HepG2 (cell line): ENCODE data around the gene THSD4. TPM values are rescaled to one million over a fixed set of nuclear protein-coding genes. Genes with fewer than 3 reads are reported as not detected.

ENCODE experiments used
- EZH2 ChIP-seq: conservative IDR thresholded peaks from 2 replicates; pipeline ENCODE4 v1.6.1; 2012; ENCODE audit warnings: mild to moderate bottlenecking, low read depth, low read length, moderate library complexity
- REL ChIP-seq: sonication (generic); formaldehyde crosslinking; conservative IDR thresholded peaks from 2 replicates; pipeline ENCODE4 v1.8.0; 2022; ENCODE audit warnings: mild to moderate bottlenecking, missing genetic modification reagents, moderate library complexity
- ZNF136 ChIP-seq: sonication (generic); formaldehyde crosslinking; IDR thresholded peaks from 2 replicates; pipeline ENCODE4 v1.8.1; 2022; ENCODE audit warnings: low read depth, mild to moderate bottlenecking, moderate library complexity, missing genetic modification reagents
- ZNF20 ChIP-seq: sonication (generic); formaldehyde crosslinking; IDR thresholded peaks from 2 replicates; pipeline ENCODE4 v1.4.0; 2020; ENCODE audit warnings: mild to moderate bottlenecking, moderate library complexity, missing genetic modification reagents
- polyA plus RNA-seq, 8 experiments: library from polyadenylated mRNA; depleted of rRNA in 3 of 8; stranded (reverse) in 7 of 8; unstranded in 1 of 8; fragments of >200 nt; fragmentation: Illumina TruSeq in 4 of 8; extraction: Trizol in 4 of 8; gene quantifications; 2 replicates each; pipeline versions ENCODE4 v1.2.1 to v1.2.3, GENCODE V29; 2011 to 2016; ENCODE audit warnings: low read depth in 4 of 8, missing spikeins in 1 of 8, mixed read lengths in 1 of 8; ENCODE audit not compliant: insufficient read depth in 1 of 8
- total RNA-seq, 5 experiments: library from RNA; depleted of rRNA; stranded (reverse); fragments of >200 nt; fragmentation: Illumina TruSeq; extraction: Trizol; gene quantifications; 2 replicates each; pipeline ENCODE4 v1.2.3, GENCODE V29; 2016; ENCODE audit warnings: low read depth in 1 of 5
- TF ChIP-seq, protein P1 (sequence below): sonication (generic); formaldehyde crosslinking; IDR thresholded peaks from 2 replicates; pipeline ENCODE4 v1.5.1; 2020; ENCODE audit warnings: missing genetic modification reagents, mild to moderate bottlenecking, borderline replicate concordance
- TF ChIP-seq, protein P2 (sequence below): sonication (generic); formaldehyde crosslinking; IDR thresholded peaks from 2 replicates; pipeline ENCODE4 v1.4.0; 2020; ENCODE audit warnings: missing genetic modification reagents, borderline replicate concordance
- TF ChIP-seq, protein P3 (sequence below): sonication (generic); formaldehyde crosslinking; IDR thresholded peaks from 2 replicates; pipeline ENCODE4 v1.9.0; 2021; ENCODE audit warnings: missing genetic modification reagents, mild to moderate bottlenecking, borderline replicate concordance
- TF ChIP-seq, protein P4 (sequence below): sonication (generic); formaldehyde crosslinking; IDR thresholded peaks from 2 replicates; pipeline ENCODE4 v1.8.0; 2022; ENCODE audit warnings: mild to moderate bottlenecking, missing genetic modification reagents
- TF ChIP-seq, protein P5 (sequence below): sonication (generic); formaldehyde crosslinking; IDR thresholded peaks from 2 replicates; pipeline ENCODE4 v1.4.0; 2020; ENCODE audit warnings: missing genetic modification reagents, borderline replicate concordance
- TF ChIP-seq, protein P6 (sequence below): sonication (generic); formaldehyde crosslinking; IDR thresholded peaks from 2 replicates; pipeline ENCODE4 v1.9.0; 2021; ENCODE audit warnings: missing genetic modification reagents, borderline replicate concordance

The THSD4 gene
- total and polyA plus RNA-seq, 2 of the 13 experiments (the other 11 are each of a cell fraction or from before 2014, with no cell fraction given) = 0.07 to 0.21 TPM

DNA sequence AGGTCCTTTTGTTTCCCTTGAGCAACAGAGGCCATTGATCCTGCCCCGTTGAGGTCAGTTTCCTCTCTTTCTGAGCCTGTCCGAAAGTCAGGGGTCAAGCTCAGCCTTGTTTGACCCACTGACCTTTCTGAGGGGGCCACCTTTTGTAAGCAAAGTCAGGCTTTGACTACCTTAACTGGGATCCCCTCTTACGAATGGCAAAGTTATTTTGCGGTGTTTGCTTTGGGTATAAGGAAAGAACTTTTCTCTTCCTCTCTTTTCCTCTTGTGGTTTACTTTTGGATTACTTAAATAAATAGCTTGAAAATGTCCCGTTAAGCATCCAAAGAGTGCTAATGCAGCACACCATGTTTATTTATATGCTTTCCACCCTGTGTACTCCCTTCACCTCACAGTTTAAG, 340.6 kb downstream of the THSD4 start (continued):
- TF ChIP-seq, protein P1, sequence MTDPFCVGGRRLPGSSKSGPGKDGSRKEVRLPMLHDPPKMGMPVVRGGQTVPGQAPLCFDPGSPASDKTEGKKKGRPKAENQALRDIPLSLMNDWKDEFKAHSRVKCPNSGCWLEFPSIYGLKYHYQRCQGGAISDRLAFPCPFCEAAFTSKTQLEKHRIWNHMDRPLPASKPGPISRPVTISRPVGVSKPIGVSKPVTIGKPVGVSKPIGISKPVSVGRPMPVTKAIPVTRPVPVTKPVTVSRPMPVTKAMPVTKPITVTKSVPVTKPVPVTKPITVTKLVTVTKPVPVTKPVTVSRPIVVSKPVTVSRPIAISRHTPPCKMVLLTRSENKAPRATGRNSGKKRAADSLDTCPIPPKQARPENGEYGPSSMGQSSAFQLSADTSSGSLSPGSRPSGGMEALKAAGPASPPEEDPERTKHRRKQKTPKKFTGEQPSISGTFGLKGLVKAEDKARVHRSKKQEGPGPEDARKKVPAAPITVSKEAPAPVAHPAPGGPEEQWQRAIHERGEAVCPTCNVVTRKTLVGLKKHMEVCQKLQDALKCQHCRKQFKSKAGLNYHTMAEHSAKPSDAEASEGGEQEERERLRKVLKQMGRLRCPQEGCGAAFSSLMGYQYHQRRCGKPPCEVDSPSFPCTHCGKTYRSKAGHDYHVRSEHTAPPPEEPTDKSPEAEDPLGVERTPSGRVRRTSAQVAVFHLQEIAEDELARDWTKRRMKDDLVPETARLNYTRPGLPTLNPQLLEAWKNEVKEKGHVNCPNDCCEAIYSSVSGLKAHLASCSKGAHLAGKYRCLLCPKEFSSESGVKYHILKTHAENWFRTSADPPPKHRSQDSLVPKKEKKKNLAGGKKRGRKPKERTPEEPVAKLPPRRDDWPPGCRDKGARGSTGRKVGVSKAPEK (CRISPR knock-in tag) = no peak
- no peak for TF ChIP-seq REL (CRISPR knock-in tag)
- TF ChIP-seq EZH2 = no peak
- TF ChIP-seq, protein P2, sequence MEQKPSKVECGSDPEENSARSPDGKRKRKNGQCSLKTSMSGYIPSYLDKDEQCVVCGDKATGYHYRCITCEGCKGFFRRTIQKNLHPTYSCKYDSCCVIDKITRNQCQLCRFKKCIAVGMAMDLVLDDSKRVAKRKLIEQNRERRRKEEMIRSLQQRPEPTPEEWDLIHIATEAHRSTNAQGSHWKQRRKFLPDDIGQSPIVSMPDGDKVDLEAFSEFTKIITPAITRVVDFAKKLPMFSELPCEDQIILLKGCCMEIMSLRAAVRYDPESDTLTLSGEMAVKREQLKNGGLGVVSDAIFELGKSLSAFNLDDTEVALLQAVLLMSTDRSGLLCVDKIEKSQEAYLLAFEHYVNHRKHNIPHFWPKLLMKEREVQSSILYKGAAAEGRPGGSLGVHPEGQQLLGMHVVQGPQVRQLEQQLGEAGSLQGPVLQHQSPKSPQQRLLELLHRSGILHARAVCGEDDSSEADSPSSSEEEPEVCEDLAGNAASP = peak; percentile 90; the same call in 1 of the 2 replicates
- TF ChIP-seq, protein P3, sequence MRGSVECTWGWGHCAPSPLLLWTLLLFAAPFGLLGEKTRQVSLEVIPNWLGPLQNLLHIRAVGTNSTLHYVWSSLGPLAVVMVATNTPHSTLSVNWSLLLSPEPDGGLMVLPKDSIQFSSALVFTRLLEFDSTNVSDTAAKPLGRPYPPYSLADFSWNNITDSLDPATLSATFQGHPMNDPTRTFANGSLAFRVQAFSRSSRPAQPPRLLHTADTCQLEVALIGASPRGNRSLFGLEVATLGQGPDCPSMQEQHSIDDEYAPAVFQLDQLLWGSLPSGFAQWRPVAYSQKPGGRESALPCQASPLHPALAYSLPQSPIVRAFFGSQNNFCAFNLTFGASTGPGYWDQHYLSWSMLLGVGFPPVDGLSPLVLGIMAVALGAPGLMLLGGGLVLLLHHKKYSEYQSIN (CRISPR knock-in tag) = no peak
- no peak for TF ChIP-seq ZNF20
- TF ChIP-seq, protein P4, sequence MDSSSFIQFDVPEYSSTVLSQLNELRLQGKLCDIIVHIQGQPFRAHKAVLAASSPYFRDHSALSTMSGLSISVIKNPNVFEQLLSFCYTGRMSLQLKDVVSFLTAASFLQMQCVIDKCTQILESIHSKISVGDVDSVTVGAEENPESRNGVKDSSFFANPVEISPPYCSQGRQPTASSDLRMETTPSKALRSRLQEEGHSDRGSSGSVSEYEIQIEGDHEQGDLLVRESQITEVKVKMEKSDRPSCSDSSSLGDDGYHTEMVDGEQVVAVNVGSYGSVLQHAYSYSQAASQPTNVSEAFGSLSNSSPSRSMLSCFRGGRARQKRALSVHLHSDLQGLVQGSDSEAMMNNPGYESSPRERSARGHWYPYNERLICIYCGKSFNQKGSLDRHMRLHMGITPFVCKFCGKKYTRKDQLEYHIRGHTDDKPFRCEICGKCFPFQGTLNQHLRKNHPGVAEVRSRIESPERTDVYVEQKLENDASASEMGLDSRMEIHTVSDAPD (CRISPR knock-in tag) = no peak
- TF ChIP-seq, protein P5, sequence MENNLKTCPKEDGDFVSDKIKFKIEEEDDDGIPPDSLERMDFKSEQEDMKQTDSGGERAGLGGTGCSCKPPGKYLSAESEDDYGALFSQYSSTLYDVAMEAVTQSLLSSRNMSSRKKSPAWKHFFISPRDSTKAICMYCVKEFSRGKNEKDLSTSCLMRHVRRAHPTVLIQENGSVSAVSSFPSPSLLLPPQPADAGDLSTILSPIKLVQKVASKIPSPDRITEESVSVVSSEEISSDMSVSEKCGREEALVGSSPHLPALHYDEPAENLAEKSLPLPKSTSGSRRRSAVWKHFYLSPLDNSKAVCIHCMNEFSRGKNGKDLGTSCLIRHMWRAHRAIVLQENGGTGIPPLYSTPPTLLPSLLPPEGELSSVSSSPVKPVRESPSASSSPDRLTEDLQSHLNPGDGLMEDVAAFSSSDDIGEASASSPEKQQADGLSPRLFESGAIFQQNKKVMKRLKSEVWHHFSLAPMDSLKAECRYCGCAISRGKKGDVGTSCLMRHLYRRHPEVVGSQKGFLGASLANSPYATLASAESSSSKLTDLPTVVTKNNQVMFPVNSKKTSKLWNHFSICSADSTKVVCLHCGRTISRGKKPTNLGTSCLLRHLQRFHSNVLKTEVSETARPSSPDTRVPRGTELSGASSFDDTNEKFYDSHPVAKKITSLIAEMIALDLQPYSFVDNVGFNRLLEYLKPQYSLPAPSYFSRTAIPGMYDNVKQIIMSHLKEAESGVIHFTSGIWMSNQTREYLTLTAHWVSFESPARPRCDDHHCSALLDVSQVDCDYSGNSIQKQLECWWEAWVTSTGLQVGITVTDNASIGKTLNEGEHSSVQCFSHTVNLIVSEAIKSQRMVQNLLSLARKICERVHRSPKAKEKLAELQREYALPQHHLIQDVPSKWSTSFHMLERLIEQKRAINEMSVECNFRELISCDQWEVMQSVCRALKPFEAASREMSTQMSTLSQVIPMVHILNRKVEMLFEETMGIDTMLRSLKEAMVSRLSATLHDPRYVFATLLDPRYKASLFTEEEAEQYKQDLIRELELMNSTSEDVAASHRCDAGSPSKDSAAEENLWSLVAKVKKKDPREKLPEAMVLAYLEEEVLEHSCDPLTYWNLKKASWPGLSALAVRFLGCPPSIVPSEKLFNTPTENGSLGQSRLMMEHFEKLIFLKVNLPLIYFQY = no peak
- TF ChIP-seq, protein P6, sequence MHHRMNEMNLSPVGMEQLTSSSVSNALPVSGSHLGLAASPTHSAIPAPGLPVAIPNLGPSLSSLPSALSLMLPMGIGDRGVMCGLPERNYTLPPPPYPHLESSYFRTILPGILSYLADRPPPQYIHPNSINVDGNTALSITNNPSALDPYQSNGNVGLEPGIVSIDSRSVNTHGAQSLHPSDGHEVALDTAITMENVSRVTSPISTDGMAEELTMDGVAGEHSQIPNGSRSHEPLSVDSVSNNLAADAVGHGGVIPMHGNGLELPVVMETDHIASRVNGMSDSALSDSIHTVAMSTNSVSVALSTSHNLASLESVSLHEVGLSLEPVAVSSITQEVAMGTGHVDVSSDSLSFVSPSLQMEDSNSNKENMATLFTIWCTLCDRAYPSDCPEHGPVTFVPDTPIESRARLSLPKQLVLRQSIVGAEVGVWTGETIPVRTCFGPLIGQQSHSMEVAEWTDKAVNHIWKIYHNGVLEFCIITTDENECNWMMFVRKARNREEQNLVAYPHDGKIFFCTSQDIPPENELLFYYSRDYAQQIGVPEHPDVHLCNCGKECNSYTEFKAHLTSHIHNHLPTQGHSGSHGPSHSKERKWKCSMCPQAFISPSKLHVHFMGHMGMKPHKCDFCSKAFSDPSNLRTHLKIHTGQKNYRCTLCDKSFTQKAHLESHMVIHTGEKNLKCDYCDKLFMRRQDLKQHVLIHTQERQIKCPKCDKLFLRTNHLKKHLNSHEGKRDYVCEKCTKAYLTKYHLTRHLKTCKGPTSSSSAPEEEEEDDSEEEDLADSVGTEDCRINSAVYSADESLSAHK = no peak
- no peak for TF ChIP-seq ZNF136 (CRISPR knock-in tag)
